ENCODE results near the gene LEUTX. TPM values are rescaled to one million over a fixed set of nuclear protein-coding genes. Genes with fewer than 3 reads are reported as not detected.

The LEUTX gene
- polyA plus RNA-seq, 1 experiment: not detected

GRCh38 chr19:39768334-39768733, 10.3 kb upstream of the LEUTX start:
- Histone ChIP-seq H3K36me3 (ENCODE audit: control insufficient read depth, insufficient read depth, low read length) (no peaks in the 10 kb centered on the region), H3K4me3 (ENCODE audit: low read depth, low read length) (no peak overlapping the region), H3K27me3 (ENCODE audit: control insufficient read depth, insufficient read depth, low read length) (no peaks in the 10 kb centered on the region)
- no peak for DNase-seq (ENCODE audit: low read depth)
- POLR2A ChIA-PET: no interaction called here
- CTCF ChIA-PET: interaction anchor here (0.7 to 2.5 kb wide), 5 partner anchors 10 to 75 kb away, joined by 3 to 10 read pairs (median 5); no protein-coding TSS in a partner anchor
- TF ChIP-seq CTCF (IDR thresholded peaks at IDR 0.05; ENCODE audit: insufficient read depth, low read depth, low read length): no peak

DNA sequence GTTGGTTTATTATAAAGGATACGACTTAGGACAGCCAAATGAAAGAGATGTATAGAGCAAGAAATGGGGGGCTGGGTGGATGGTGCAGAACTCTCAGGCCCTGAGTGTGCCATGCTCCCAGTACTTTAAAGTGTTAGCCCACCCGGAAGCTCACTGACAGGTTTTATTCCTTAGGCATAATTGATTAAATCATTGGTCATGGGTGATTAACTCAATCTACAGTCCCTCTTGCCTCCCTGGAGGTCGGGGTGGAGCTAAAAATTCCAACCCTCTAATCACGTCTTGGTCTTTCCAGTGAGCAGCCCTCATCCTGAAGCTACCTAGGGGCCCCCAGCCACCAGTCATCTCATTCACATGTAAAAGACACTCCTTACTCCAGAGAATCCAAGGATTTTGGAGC, 9.9 kb upstream of the LEUTX start:
- no peak for DNase-seq (ENCODE audit: low read depth)
- CTCF ChIA-PET: interaction anchor here (0.7 to 1.9 kb wide), 6 partner anchors 10 to 75 kb away, joined by 3 to 10 read pairs (median 4); no protein-coding TSS in a partner anchor
- Histone ChIP-seq H3K27me3 (ENCODE audit: control insufficient read depth, insufficient read depth, low read length) (no peaks in the 10 kb centered on the region), H3K4me3 (ENCODE audit: low read depth, low read length) (no peak overlapping the region), H3K36me3 (ENCODE audit: control insufficient read depth, insufficient read depth, low read length) (no peaks in the 10 kb centered on the region)
- TF ChIP-seq CTCF (IDR thresholded peaks at IDR 0.05; ENCODE audit: insufficient read depth, low read depth, low read length): no peak
- POLR2A ChIA-PET: no interaction called here

DNA sequence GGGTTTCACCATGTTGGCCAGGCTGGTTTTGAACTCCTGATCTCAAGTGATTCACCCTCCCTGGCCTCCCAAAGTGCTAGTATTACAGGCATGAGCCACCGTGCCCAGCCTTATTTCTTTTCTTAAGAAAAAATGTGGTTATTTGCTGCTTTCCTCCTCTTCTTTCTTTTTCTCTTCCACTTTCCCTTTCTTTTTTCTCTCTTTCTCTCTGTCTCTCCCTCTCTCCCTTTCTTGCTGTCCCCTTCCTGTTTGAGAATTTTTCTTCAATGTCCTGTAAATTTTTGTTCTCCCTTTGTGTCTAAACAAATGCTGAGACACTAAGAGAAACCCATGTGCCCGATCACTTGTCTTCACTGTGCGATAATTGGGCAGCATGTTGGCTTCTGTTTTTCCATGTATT, 2.2 kb downstream of the LEUTX start:
- POLR2A ChIA-PET: no interaction called here
- Histone ChIP-seq H3K36me3 (ENCODE audit: control insufficient read depth, insufficient read depth, low read length) (no peaks in the 10 kb centered on the region), H3K4me3 (ENCODE audit: low read depth, low read length) (no peak overlapping the region), H3K27me3 (ENCODE audit: control insufficient read depth, insufficient read depth, low read length) (no peaks in the 10 kb centered on the region)
- CTCF ChIA-PET: interaction anchor here (1.6 to 2.1 kb wide), 4 partner anchors 12 to 63 kb away, joined by 4 to 13 read pairs (median 7); no protein-coding TSS in a partner anchor
- no peak for TF ChIP-seq CTCF (IDR thresholded peaks at IDR 0.05; ENCODE audit: insufficient read depth, low read depth, low read length)
- no peak for DNase-seq (ENCODE audit: low read depth)

GRCh38 chr19:39788244-39788643, 9.6 kb downstream of the LEUTX start:
- POLR2A ChIA-PET: no interaction called here

DNA sequence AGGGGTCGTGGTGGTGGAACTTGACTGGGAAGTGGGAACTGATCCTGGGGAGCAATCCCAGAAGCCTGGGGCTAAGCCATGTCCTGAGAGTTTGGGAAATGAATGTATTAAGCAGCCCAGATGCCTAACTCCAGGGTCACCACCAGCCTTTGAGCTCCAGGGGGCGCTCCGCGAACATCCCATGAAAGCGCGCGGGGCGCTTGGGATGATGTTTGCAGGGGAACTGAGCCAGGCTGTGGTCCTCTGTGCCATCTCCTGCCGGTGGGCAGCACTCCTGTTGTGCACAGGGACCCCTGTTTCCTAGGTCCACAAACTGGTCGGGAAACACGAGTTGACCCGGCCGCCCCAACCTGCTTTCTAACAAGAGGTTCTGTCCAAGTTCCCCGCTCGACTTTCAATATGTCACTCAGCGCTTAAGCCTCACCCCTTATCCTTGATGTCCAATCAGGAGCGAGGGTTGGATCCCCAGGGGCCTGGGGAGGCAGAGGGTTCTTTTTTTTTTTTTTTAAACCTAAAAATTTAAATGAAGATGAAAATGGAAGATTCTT, 14.4 kb downstream of the LEUTX start:
- DNase-seq (ENCODE audit: low read depth): peak; percentile 19
- POLR2A ChIA-PET: no interaction called here
- H3K4me3 ChIP-seq (ENCODE audit: low read depth, low read length): peak overlapping the region; percentile 58

More at GRCh38 chr19:39788244-39788643, 9.6 kb downstream of the LEUTX start:
- H3K36me3 ChIP-seq (ENCODE audit: control insufficient read depth, insufficient read depth, low read length): no peaks in the 10 kb centered on the region
- CTCF ChIA-PET: interaction anchor here (7.3 kb wide), 1 partner anchor 56 kb away, joined by 104 read pairs; the partner anchor contains the start of gene FBL
- no peaks in the 10 kb centered on the region for H3K27me3 ChIP-seq (ENCODE audit: control insufficient read depth, insufficient read depth, low read length)
- no peak overlapping the region for H3K4me3 ChIP-seq (ENCODE audit: low read depth, low read length)
- no peak for DNase-seq (ENCODE audit: low read depth)
- TF ChIP-seq CTCF (IDR thresholded peaks at IDR 0.05; ENCODE audit: insufficient read depth, low read depth, low read length): no peak

More for the DNA sequence above, 14.4 kb downstream of the LEUTX start:
- TF ChIP-seq CTCF (IDR thresholded peaks at IDR 0.05; ENCODE audit: insufficient read depth, low read depth, low read length): peak; percentile 98
- Histone ChIP-seq H3K27me3 (ENCODE audit: control insufficient read depth, insufficient read depth, low read length) (no peaks in the 10 kb centered on the region; the same call in 1 of the 2 replicates), H3K36me3 (ENCODE audit: control insufficient read depth, insufficient read depth, low read length) (no peaks in the 10 kb centered on the region)
- CTCF ChIA-PET: interaction anchor here (0.6 to 7.3 kb wide), 19 partner anchors 9 to 375 kb away, joined by 3 to 104 read pairs (median 5); partner anchors contain the start of genes DYRK1B, FBL and PSMC4

Data from BJ (cell line).